Measurements from ENCODE around the gene CAPN13. TPM values are rescaled to one million over a fixed set of nuclear protein-coding genes. Genes with fewer than 3 reads are reported as not detected.

CAPN13 gene
- total and polyA plus RNA-seq, 2 experiments from 2014 or later: 0.50 to 0.94 TPM

DNA sequence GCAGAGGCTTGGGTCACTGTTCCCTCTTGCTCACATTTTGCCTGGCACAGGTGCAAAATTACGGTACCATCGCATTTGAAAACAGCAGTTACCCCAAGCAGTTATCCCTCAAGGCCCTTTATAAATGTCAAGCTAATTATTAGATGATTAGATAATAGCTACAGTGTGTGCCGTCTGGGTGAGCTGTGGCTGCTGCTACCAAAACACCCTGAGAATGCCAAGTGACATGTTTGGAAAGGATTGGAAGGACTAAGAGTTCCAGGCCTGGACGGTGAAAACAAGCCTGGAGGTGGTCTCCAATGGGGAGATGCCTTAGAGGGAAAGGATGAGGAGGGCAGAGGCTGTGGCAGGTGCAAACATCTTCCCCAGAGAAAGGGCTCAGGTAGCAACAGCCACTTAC lies 120.6 kb downstream of the CAPN13 start (continued):
- TF ChIP-seq, protein P1, sequence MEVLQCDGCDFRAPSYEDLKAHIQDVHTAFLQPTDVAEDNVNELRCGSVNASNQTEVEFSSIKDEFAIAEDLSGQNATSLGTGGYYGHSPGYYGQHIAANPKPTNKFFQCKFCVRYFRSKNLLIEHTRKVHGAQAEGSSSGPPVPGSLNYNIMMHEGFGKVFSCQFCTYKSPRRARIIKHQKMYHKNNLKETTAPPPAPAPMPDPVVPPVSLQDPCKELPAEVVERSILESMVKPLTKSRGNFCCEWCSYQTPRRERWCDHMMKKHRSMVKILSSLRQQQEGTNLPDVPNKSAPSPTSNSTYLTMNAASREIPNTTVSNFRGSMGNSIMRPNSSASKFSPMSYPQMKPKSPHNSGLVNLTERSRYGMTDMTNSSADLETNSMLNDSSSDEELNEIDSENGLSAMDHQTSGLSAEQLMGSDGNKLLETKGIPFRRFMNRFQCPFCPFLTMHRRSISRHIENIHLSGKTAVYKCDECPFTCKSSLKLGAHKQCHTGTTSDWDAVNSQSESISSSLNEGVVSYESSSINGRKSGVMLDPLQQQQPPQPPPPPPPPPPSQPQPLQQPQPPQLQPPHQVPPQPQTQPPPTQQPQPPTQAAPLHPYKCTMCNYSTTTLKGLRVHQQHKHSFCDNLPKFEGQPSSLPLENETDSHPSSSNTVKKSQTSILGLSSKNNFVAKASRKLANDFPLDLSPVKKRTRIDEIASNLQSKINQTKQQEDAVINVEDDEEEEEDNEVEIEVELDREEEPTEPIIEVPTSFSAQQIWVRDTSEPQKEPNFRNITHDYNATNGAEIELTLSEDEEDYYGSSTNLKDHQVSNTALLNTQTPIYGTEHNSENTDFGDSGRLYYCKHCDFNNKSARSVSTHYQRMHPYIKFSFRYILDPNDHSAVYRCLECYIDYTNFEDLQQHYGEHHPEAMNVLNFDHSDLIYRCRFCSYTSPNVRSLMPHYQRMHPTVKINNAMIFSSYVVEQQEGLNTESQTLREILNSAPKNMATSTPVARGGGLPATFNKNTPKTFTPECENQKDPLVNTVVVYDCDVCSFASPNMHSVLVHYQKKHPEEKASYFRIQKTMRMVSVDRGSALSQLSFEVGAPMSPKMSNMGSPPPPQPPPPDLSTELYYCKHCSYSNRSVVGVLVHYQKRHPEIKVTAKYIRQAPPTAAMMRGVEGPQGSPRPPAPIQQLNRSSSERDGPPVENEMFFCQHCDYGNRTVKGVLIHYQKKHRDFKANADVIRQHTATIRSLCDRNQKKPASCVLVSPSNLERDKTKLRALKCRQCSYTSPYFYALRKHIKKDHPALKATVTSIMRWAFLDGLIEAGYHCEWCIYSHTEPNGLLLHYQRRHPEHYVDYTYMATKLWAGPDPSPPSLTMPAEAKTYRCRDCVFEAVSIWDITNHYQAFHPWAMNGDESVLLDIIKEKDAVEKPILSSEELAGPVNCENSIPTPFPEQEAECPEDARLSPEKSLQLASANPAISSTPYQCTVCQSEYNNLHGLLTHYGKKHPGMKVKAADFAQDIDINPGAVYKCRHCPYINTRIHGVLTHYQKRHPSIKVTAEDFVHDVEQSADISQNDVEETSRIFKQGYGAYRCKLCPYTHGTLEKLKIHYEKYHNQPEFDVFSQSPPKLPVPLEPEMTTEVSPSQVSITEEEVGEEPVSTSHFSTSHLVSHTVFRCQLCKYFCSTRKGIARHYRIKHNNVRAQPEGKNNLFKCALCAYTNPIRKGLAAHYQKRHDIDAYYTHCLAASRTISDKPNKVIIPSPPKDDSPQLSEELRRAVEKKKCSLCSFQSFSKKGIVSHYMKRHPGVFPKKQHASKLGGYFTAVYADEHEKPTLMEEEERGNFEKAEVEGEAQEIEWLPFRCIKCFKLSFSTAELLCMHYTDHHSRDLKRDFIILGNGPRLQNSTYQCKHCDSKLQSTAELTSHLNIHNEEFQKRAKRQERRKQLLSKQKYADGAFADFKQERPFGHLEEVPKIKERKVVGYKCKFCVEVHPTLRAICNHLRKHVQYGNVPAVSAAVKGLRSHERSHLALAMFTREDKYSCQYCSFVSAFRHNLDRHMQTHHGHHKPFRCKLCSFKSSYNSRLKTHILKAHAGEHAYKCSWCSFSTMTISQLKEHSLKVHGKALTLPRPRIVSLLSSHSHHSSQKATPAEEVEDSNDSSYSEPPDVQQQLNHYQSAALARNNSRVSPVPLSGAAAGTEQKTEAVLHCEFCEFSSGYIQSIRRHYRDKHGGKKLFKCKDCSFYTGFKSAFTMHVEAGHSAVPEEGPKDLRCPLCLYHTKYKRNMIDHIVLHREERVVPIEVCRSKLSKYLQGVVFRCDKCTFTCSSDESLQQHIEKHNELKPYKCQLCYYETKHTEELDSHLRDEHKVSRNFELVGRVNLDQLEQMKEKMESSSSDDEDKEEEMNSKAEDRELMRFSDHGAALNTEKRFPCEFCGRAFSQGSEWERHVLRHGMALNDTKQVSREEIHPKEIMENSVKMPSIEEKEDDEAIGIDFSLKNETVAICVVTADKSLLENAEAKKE (CRISPR knock-in tag; IDR thresholded peaks at IDR 0.05): no peak
- TF ChIP-seq NANOG (IDR thresholded peaks at IDR 0.05; ENCODE audit: borderline replicate concordance): no peak

DNA sequence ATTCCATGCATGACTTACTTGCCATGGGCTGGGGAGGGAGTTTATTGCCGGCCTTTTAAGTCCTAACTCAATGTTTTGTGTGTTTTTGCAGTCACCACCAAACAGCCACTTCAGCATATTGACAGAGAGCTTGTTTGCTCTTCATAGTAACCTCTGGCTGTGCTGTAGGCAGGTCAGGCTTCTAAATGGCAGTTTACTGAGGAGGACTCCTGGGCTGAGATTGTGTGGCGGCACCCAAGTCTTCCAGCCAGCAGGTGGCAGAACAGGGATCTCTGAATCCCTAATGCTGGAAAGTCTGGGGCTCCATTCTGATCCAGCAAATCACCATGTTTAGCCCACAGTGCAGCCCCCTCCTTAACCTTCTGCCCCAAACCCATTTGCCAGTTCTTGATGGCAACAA lies 121.2 kb downstream of the CAPN13 start:
- Mint-ChIP-seq H3K27ac (no peak overlapping the region), H3K4me1 (peaks cover 3% of the 10 kb centered on the region; the same call in 2 of the 3 replicates), H3K9me3 (no peaks in the 10 kb centered on the region), H3K36me3 (ENCODE audit: low read depth) (no peaks in the 10 kb centered on the region; the same call in 2 of the 3 replicates), H3K27me3 (ENCODE audit: insufficient read depth, low read depth, poor library complexity) (peaks cover 2% of the 10 kb centered on the region), H3K4me3 (no peak overlapping the region)
- Histone ChIP-seq H4K20me1 (replicated peaks; ENCODE audit: insufficient read depth) (no peaks in the 10 kb centered on the region), H3K4me1 (ENCODE audit: insufficient read depth) (peaks cover 2% of the 10 kb centered on the region; the same call in 1 of the 2 replicates), H3F3A (replicated peaks; ENCODE audit: low read depth) (no peaks in the 10 kb centered on the region), H2AFZ (peak overlapping the region; percentile 52), H3K27ac (ENCODE audit: low read depth) (no peak overlapping the region), H3K36me3 (ENCODE audit: insufficient read depth) (no peaks in the 10 kb centered on the region), H3K9me2 (ENCODE audit: insufficient read depth) (no peaks in the 10 kb centered on the region), H3K4me2 (no peak overlapping the region), H3K4me3 (no peak overlapping the region), H3K27me3 (ENCODE audit: insufficient read depth) (no peaks in the 10 kb centered on the region), H3K79me2 (replicated peaks; ENCODE audit: insufficient read depth) (no peaks in the 10 kb centered on the region)
- TF ChIP-seq STAT1 (IDR thresholded peaks at IDR 0.05; ENCODE audit: unreplicated experiment) (no peak), EZH2 (IDR thresholded peaks at IDR 0.05; ENCODE audit: low read depth, unreplicated experiment) (no peak)
- TF ChIP-seq, protein P2, sequence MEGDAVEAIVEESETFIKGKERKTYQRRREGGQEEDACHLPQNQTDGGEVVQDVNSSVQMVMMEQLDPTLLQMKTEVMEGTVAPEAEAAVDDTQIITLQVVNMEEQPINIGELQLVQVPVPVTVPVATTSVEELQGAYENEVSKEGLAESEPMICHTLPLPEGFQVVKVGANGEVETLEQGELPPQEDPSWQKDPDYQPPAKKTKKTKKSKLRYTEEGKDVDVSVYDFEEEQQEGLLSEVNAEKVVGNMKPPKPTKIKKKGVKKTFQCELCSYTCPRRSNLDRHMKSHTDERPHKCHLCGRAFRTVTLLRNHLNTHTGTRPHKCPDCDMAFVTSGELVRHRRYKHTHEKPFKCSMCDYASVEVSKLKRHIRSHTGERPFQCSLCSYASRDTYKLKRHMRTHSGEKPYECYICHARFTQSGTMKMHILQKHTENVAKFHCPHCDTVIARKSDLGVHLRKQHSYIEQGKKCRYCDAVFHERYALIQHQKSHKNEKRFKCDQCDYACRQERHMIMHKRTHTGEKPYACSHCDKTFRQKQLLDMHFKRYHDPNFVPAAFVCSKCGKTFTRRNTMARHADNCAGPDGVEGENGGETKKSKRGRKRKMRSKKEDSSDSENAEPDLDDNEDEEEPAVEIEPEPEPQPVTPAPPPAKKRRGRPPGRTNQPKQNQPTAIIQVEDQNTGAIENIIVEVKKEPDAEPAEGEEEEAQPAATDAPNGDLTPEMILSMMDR (conservative IDR thresholded peaks at IDR 0.05; ENCODE audit: low read depth in 2 of 2): peak; percentile 60 to 66
- DNase-seq (ENCODE audit: low spot score) (peak; percentile 76), ATAC-seq (peak; percentile 92)
